ENCODE measurements around the gene KRT7. TPM values are rescaled to one million over a fixed set of nuclear protein-coding genes. Genes with fewer than 3 reads are reported as not detected.

Gene KRT7
- total and polyA plus RNA-seq, 9 of the 15 experiments (the other 6 are each of a cell fraction or from before 2014, with no cell fraction given), result 1.4 TPM; not detected in 8

DNA sequence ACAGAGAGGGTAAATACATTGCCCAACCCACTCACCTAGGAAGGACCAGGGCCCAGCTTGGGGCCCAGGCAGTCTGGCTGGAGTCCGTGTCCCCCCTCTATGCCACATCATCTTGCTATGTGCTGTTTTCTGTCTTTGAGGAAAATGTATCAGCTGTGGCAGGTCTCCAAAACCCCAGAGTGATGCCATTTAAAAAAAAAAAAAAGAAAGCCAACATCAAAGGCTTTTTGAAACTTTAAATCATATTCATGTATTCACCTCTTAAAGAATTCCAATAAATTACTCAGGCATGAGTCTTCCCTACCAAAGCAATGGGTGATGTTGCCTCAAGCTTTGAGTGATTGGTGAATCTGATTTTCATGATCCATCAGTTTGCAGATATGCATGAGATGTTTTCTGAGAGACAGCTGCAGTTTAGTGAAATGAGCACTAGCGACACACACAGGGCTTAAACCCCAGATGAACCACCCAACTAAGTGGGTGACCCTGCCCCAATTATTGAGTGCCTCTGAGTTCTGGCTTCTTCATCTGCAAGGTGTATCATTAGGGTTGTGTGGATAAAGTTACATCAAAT is 52.2 kb downstream of the KRT7 start:
- H3K4me2 ChIP-seq (ENCODE audit: insufficient read depth, low read length), result no peak overlapping the region
- H3K4me3 ChIP-seq, result no peak overlapping the region
- H3K27ac ChIP-seq (ENCODE audit: extremely low read depth, low read depth, low read length), result no peak overlapping the region
- in situ Hi-C loops (cut with MboI), result no loop called here
- POLR2A ChIA-PET, result interaction anchor here (0.6 to 1.0 kb wide), 2 partner anchors 78 to 290 kb away, joined by 3 read pairs; no protein-coding TSS in a partner anchor
- CTCF ChIA-PET (ENCODE audit: low intra/inter-chr PET ratio), result interaction anchor here (0.7 kb wide), 1 partner anchor 97 kb away, joined by 4 read pairs; no protein-coding TSS in a partner anchor
- no peak for DNase-seq (ENCODE audit: extremely low read depth in 1 of 4, low spot score in 3 of 4)
- H3K79me2 ChIP-seq (ENCODE audit: control insufficient read depth, insufficient read depth, low read length), result no peaks in the 10 kb centered on the region
- no peak overlapping the region for H2AFZ ChIP-seq (ENCODE audit: low read depth, low read length)
- H4K20me1 ChIP-seq (replicated peaks; ENCODE audit: control insufficient read depth, insufficient read depth, low read length), result no peaks in the 10 kb centered on the region
- WGBS (ENCODE audit: insufficient coverage, low coverage, missing lambda C conversion rate), result 3% methylated on average over 2 of the region's 2 CpGs
- H3K9ac ChIP-seq (ENCODE audit: insufficient read depth in 1 of 2, low read depth in 2 of 2, low read length in 2 of 2), result no peak overlapping the region
- intact Hi-C loops (cut with micrococcal nuclease), result no loop called here
- H3K27me3 ChIP-seq (ENCODE audit: control insufficient read depth in 2 of 2, insufficient read depth in 2 of 2, low read length in 2 of 2), result peaks cover 0 to 16% of the 10 kb centered on the region in 2 experiments; a peak in 2 of 5 replicates
- FAIRE-seq, result no peak
- no TSS peak for BruUV-seq (replicated peaks)
- no peak for TF ChIP-seq SMARCE1 (IDR thresholded peaks at IDR 0.05)
- no peak for TF ChIP-seq NRF1 (conservative IDR thresholded peaks at IDR 0.05 in 1 of 2, IDR thresholded peaks at IDR 0.05 in 1 of 2)
- no peak for ATAC-seq
- peaks cover 0 to 11% of the 10 kb centered on the region in 2 experiments; a peak in 3 of 5 replicates for H3K4me1 ChIP-seq (replicated peaks in 1 of 2; ENCODE audit: control insufficient read depth in 2 of 2, insufficient read depth in 2 of 2, low read length in 2 of 2)
- no peaks in the 10 kb centered on the region for H3K9me3 ChIP-seq (replicated peaks; ENCODE audit: control insufficient read depth, insufficient read depth, low read depth, low read length)
- no peaks in the 10 kb centered on the region for H3K36me3 ChIP-seq (ENCODE audit: control insufficient read depth, insufficient read depth, low read length)
- H3K9me1 ChIP-seq (ENCODE audit: control insufficient read depth, insufficient read depth, low read length), result no peaks in the 10 kb centered on the region

DNA sequence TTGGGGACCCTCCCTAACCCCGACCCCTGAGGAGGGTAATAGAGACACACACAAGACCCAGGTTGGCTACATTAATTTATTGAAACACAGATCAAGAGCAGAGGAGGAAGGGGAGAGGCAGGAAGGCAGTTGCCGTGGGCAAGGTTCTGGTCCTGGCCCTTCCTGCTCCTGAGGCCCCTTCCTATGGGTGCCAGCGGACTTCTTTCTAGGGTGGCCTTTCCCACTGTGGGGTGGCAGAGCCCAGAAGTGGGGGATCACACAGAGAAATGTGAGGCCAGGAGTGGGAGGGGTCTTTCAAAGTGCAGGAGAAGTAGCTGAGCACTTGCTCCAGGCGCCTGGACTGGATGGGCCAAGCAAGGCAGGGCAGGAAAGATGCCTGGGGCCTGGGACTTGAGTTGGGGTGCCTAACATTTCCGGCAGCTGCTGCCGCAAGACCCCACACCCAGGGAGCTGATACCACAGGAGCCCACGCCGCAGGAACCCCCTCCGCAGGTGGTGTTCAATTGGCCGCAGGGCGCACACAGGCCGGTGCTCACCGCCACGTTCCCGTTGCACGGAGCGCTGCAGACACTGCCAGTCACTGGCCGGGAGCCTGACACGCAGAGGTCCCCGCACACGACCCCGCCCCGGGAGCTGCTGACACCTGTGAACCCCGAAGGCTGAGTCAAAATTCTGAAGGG is 52.9 kb downstream of the KRT7 start:
- Histone ChIP-seq H3K9me1 (ENCODE audit: control insufficient read depth, insufficient read depth, low read length) (no peaks in the 10 kb centered on the region), H3K36me3 (ENCODE audit: control insufficient read depth, insufficient read depth, low read length) (no peaks in the 10 kb centered on the region), H2AFZ (ENCODE audit: low read depth, low read length) (no peak overlapping the region), H3K4me1 (replicated peaks in 1 of 2; ENCODE audit: control insufficient read depth in 2 of 2, insufficient read depth in 2 of 2, low read length in 2 of 2) (peaks cover 0 to 4% of the 10 kb centered on the region in 2 experiments; a peak in 2 of 5 replicates), H3K27me3 (ENCODE audit: control insufficient read depth in 2 of 2, insufficient read depth in 2 of 2, low read length in 2 of 2) (peaks cover 0 to 16% of the 10 kb centered on the region in 2 experiments; a peak in 2 of 5 replicates), H3K9ac (ENCODE audit: insufficient read depth in 1 of 2, low read depth in 2 of 2, low read length in 2 of 2) (no peak overlapping the region), H4K20me1 (replicated peaks; ENCODE audit: control insufficient read depth, insufficient read depth, low read length) (no peaks in the 10 kb centered on the region), H3K79me2 (ENCODE audit: control insufficient read depth, insufficient read depth, low read length) (no peaks in the 10 kb centered on the region), H3K4me3 (no peak overlapping the region), H3K9me3 (replicated peaks; ENCODE audit: control insufficient read depth, insufficient read depth, low read depth, low read length) (no peaks in the 10 kb centered on the region), H3K4me2 (ENCODE audit: insufficient read depth, low read length) (no peak overlapping the region), H3K27ac (ENCODE audit: extremely low read depth, low read depth, low read length) (no peak overlapping the region)
- FAIRE-seq (no peak), ATAC-seq (no peak), DNase-seq (ENCODE audit: extremely low read depth in 1 of 4, low spot score in 3 of 4) (no peak)
- ChIA-PET POLR2A (no interaction called here), CTCF (ENCODE audit: low intra/inter-chr PET ratio) (no interaction called here)
- intact Hi-C loops (cut with micrococcal nuclease), result no loop called here
- 3% methylated on average over 21 of the region's 24 CpGs for WGBS (ENCODE audit: insufficient coverage, low coverage, missing lambda C conversion rate)
- TF ChIP-seq, protein P1, sequence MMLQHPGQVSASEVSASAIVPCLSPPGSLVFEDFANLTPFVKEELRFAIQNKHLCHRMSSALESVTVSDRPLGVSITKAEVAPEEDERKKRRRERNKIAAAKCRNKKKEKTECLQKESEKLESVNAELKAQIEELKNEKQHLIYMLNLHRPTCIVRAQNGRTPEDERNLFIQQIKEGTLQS (IDR thresholded peaks at IDR 0.05), result no peak
- TF ChIP-seq, protein P1 (CRISPR knock-in tag; conservative IDR thresholded peaks at IDR 0.05), result no peak
- TF ChIP-seq, protein P2, sequence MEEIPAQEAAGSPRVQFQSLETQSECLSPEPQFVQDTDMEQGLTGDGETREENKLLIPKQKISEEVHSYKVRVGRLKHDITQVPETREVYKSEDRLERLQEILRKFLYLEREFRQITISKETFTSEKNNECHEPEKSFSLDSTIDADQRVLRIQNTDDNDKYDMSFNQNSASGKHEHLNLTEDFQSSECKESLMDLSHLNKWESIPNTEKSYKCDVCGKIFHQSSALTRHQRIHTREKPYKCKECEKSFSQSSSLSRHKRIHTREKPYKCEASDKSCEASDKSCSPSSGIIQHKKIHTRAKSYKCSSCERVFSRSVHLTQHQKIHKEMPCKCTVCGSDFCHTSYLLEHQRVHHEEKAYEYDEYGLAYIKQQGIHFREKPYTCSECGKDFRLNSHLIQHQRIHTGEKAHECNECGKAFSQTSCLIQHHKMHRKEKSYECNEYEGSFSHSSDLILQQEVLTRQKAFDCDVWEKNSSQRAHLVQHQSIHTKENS (CRISPR knock-in tag; IDR thresholded peaks at IDR 0.05), result no peak
- TF ChIP-seq ZNF174 (CRISPR knock-in tag; IDR thresholded peaks at IDR 0.05), result no peak
- BruUV-seq (replicated peaks), result no TSS peak
- in situ Hi-C loops (cut with MboI), result no loop called here

All from K562 (cell line).